ENCODE data around the gene HGF.

- TF ChIP-seq ZNF274 (IDR thresholded peaks at IDR 0.05; ENCODE audit: insufficient read depth, insufficient read length) (no peak), HDAC6 (IDR thresholded peaks at IDR 0.05; ENCODE audit: unreplicated experiment) (no peak), TARDBP (IDR thresholded peaks at IDR 0.05; ENCODE audit: borderline replicate concordance) (no peak), RCOR1 (conservative IDR thresholded peaks at IDR 0.05; ENCODE audit: low read depth, low read length) (no peak), YY1 (IDR thresholded peaks at IDR 0.05; ENCODE audit: low read depth, low read length) (no peak), CREM (IDR thresholded peaks at IDR 0.05; ENCODE audit: low read depth) (no peak), FOXM1 (IDR thresholded peaks at IDR 0.05; ENCODE audit: low read depth, low read length) (no peak), SIN3A (IDR thresholded peaks at IDR 0.05; ENCODE audit: low read depth, low read length) (no peak), ATF3 (IDR thresholded peaks at IDR 0.05; ENCODE audit: borderline replicate concordance, extremely low read depth, low read depth, low read length) (no peak), CEBPB (IDR thresholded peaks at IDR 0.05; ENCODE audit: borderline replicate concordance in 1 of 2, low read depth in 2 of 2, low read length in 2 of 2) (no peak), MAX (IDR thresholded peaks at IDR 0.05; ENCODE audit: low read depth, low read length) (no peak), MXI1 (IDR thresholded peaks at IDR 0.05; ENCODE audit: low read depth, low read length) (no peak), POLR2AphosphoS5 (IDR thresholded peaks at IDR 0.05; ENCODE audit: low read length) (no peak)
Observed at GRCh38 chr7:81672872-81673271, 97.0 kb downstream of the HGF start.

Data from GM12878 (cell line).